Tibial artery (tissue), 4 donors: ENCODE results near the gene TMEM182.

Experiments used
- DNase-seq, 2 donors: peaks; one replicate each; pipeline ENCODE4 v3.0.0-alpha.2; 2019
- H3K27ac ChIP-seq, 2 donors: fragments of 200-600 bp; sonication (generic) in 1 of 2; 1 replicate in 1 of 2; 2 replicates in 1 of 2; pipeline ENCODE4 v1.5.1; 2018 to 2019; ENCODE audit warnings: mild to moderate bottlenecking in 1 of 2
- H3K27me3 ChIP-seq, 2 donors: fragments of 200-600 bp; sonication (generic) in 1 of 2; one replicate each; pipeline versions ENCODE4 v1.5.1 to v1.6.0; 2016 to 2019
- H3K36me3 ChIP-seq, 3 donors: fragments of 200-600 bp; sonication (generic) in 2 of 3; one replicate each; pipeline ENCODE4 v1.5.1; 2016 to 2019; ENCODE audit warnings: mild to moderate bottlenecking in 2 of 3
- H3K4me1 ChIP-seq, 4 donors: fragments of 200-600 bp; sonication (generic) in 2 of 4; 1 replicate in 3 of 4; 2 replicates in 1 of 4; pipeline ENCODE4 v1.5.1; 2016 to 2019
- H3K4me3 ChIP-seq, 2 donors: fragments of 200-600 bp; sonication (generic) in 1 of 2; 1 replicate in 1 of 2; 2 replicates in 1 of 2; pipeline ENCODE4 v1.5.1; 2018 to 2019; ENCODE audit warnings: mild to moderate bottlenecking in 2 of 2
- H3K9me3 ChIP-seq, 3 donors: fragments of 200-600 bp; sonication (generic) in 1 of 3; one replicate each; pipeline ENCODE4 v1.5.1; 2016 to 2019
- CTCF ChIP-seq, 2 experiments: fragments of 200-600 bp in 1 of 2; fragments of 450-650 bp in 1 of 2; IDR thresholded peaks; one replicate each; pipeline ENCODE4 v1.5.1; 2017 to 2019; ENCODE audit warnings: antibody characterized with exemption in 2 of 2, mild to moderate bottlenecking in 1 of 2, moderate library complexity in 1 of 2
- intact Hi-C: fragments of 100-400 bp; cut with DNase I; formaldehyde crosslinking; loops from one replicate; pipeline ENCODE4 v1.15.0; 2023; ENCODE audit warnings: low total_unique reads

TMEM182 gene

DNA sequence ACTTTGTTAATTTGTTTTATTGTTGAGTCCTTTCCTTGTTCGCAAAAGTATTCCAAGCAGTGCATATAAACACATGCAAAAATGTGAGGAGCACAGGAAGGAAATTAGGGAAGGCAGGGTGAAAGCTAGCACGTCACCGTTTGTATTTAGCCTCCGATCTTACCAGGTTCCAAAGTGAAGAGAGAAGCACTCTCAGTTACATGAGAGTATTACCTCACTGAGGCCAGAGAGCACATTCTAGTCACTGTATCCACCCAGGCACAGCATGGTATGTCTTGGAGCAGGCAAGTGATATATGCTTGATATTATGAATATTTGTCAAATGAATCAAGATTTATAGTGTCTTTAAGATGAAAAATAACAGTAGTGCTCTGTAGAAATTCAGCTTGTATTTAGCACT lies 6.5 kb upstream of the TMEM182 start:
- Histone ChIP-seq H3K9me3 (no peaks in the 10 kb centered on the region), H3K27ac (no peak overlapping the region), H3K27me3 (no peaks in the 10 kb centered on the region), H3K36me3 (no peaks in the 10 kb centered on the region), H3K4me3 (no peak overlapping the region), H3K4me1 (peaks cover 0 to 26% (median 5%) of the 10 kb centered on the region in 4 donors)
- intact Hi-C loops: no loop called here
- no peak for DNase-seq
- TF ChIP-seq CTCF (IDR thresholded peaks at IDR 0.05): no peak

DNA sequence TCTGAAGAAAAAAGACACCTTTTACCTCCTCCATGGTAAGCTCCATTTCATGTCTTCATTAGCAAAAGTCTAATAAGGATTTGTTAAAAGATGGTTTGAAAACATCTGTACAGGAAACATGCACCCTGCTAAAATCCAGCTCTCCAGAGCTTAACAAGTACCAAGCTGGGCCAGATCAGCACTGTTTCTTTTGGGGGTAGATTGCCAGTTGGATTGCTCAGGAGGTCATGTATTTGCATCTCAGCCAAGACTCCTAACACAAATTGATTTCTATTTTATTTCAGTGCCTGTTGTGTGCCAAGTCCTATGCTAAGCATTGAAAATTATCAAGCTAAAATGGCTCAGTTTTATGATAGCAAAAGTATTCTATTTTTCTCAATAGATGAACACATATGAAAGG lies 3.4 kb upstream of the TMEM182 start:
- H3K4me1 ChIP-seq: peaks cover 0 to 26% (median 7%) of the 10 kb centered on the region in 4 donors
- H3K27ac ChIP-seq: no peak overlapping the region
- intact Hi-C loops: no loop called here
- H3K9me3 ChIP-seq: no peaks in the 10 kb centered on the region
- no peaks in the 10 kb centered on the region for H3K36me3 ChIP-seq
- no peaks in the 10 kb centered on the region for H3K27me3 ChIP-seq
- no peak for TF ChIP-seq CTCF (IDR thresholded peaks at IDR 0.05)
- H3K4me3 ChIP-seq: no peak overlapping the region
- no peak for DNase-seq

- intact Hi-C loops: no loop called here
- Histone ChIP-seq H3K36me3 (peaks cover 0 to 9% (median 0%) of the 10 kb centered on the region in 3 donors), H3K4me1 (peaks cover 0 to 12% (median 2%) of the 10 kb centered on the region in 4 donors), H3K4me3 (no peak overlapping the region), H3K27ac (no peak overlapping the region), H3K27me3 (no peaks in the 10 kb centered on the region), H3K9me3 (no peaks in the 10 kb centered on the region)
- no peak for TF ChIP-seq CTCF (IDR thresholded peaks at IDR 0.05)
- DNase-seq: no peak
These were observed 2.3 kb downstream of the TMEM182 start for GRCh38 chr2:102764083-102764482.

GRCh38 chr2:102765061-102765460 lies 3.2 kb downstream of the TMEM182 start:
- H3K4me3 ChIP-seq: no peak overlapping the region
- intact Hi-C loops: no loop called here
- H3K4me1 ChIP-seq: peaks cover 0 to 3% (median 1%) of the 10 kb centered on the region in 4 donors
- no peak overlapping the region for H3K27ac ChIP-seq
- peaks cover 0 to 9% (median 0%) of the 10 kb centered on the region in 3 donors for H3K36me3 ChIP-seq
- no peaks in the 10 kb centered on the region for H3K27me3 ChIP-seq
- no peak for TF ChIP-seq CTCF (IDR thresholded peaks at IDR 0.05)
- no peak for DNase-seq
- no peaks in the 10 kb centered on the region for H3K9me3 ChIP-seq

DNA sequence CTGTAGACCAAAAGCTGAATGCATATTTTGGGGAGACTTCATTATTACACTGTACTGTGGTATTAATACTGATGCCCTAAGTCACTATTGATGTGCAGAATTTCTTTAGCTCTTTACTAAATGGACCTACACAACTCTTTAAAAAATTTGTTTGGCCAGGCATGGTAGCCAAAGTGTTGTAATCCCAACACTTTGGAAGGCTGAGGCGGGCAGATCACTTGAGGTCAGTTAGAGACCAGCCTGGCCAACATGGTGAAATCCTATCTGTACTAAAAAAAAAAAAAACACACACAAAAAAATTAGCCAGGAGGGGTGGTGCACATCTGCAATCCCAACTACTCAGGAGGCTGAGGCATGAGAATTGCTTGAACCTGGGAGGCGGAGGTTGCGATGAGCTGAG lies 6.4 kb downstream of the TMEM182 start:
- Histone ChIP-seq H3K4me3 (no peak overlapping the region), H3K27ac (no peak overlapping the region), H3K4me1 (no peaks in the 10 kb centered on the region), H3K36me3 (peaks cover 0 to 9% (median 0%) of the 10 kb centered on the region in 3 donors), H3K27me3 (no peaks in the 10 kb centered on the region), H3K9me3 (no peaks in the 10 kb centered on the region)
- peak in 1 of 2 donors; percentile 20 for DNase-seq
- TF ChIP-seq CTCF (IDR thresholded peaks at IDR 0.05): no peak
- intact Hi-C loops: no loop called here

- intact Hi-C loops: no loop called here
- Histone ChIP-seq H3K4me1 (no peaks in the 10 kb centered on the region), H3K4me3 (no peak overlapping the region), H3K27ac (no peak overlapping the region), H3K36me3 (peaks cover 0 to 9% (median 0%) of the 10 kb centered on the region in 3 donors), H3K9me3 (no peaks in the 10 kb centered on the region), H3K27me3 (no peaks in the 10 kb centered on the region)
- no peak for DNase-seq
- TF ChIP-seq CTCF (IDR thresholded peaks at IDR 0.05): no peak
These were observed 7.1 kb downstream of the TMEM182 start for GRCh38 chr2:102768892-102769291.
